ENCODE results near the gene CSE1L.

CSE1L gene

DNA sequence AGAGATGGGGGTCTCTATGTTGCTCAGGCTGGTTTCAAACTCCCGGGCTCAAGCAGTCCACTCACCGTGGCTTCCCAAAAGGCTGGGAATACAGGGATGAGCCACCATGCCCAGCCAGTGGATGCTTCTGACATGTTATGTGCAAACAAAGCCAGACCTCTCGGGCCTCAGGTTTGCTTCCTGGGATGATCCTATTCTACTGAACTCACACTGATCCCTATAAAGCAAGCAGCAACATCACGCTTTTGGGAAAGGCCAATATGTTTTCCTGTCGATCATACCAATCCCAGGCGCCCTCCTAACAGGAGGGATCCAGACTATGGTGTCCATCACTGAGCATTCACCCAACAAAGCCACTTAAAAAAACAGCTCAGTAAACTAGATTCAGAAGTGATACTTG lies 60.2 kb downstream of the CSE1L start:
- no peak for DNase-seq (ENCODE audit: low spot score)
- in situ Hi-C loops (cut with MboI; ENCODE audit: low sequenced_read_pairs, unreplicated experiment), result no loop called here
- no peak for TF ChIP-seq CTCF (IDR thresholded peaks at IDR 0.05; ENCODE audit: borderline replicate concordance, control extremely low read depth, extremely low read depth, insufficient read depth, missing control alignments)

- in situ Hi-C loops (cut with MboI; ENCODE audit: low sequenced_read_pairs, unreplicated experiment), result no loop called here
- no peak for DNase-seq (ENCODE audit: low spot score)
- TF ChIP-seq CTCF (IDR thresholded peaks at IDR 0.05; ENCODE audit: borderline replicate concordance, control extremely low read depth, extremely low read depth, insufficient read depth, missing control alignments), result no peak
These were observed 64.9 kb downstream of the CSE1L start for GRCh38 chr20:49110767-49111694.

DNA sequence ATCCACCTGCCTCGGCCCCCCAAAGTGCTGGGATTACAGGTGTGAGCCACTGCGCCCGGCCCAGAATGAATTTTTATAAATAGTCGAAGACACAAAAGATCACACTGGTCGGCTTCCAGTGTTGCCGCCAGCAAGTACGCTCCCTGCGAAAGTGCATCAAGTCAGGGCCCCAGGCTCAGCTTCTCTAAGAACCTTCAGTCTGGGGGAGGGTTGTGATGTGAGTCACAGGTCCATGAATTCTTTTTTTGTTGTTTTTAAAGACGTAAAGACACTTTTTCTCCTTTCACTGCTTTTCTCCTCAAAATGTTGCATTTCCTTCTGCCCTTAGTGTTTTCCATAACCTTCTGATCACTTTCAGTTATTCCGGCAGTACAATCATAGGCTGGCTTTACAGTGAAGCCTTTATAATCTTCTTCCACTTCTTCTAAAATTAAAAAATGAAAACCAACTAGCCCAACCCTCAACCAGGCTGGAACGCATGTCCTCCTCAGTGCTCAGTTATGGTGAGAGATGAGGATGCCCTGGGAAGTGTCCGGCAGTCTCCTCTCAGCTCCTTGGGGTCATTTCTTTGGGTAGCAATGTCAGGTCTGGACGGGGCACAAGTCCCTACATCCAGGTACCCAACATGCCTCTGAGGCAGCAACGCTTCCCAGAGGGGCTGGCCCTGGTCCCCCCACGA lies 66.6 kb downstream of the CSE1L start:
- in situ Hi-C loops (cut with MboI; ENCODE audit: low sequenced_read_pairs, unreplicated experiment), result no loop called here
- no peak for TF ChIP-seq CTCF (IDR thresholded peaks at IDR 0.05; ENCODE audit: borderline replicate concordance, control extremely low read depth, extremely low read depth, insufficient read depth, missing control alignments)
- no peak for DNase-seq (ENCODE audit: low spot score)

DNA sequence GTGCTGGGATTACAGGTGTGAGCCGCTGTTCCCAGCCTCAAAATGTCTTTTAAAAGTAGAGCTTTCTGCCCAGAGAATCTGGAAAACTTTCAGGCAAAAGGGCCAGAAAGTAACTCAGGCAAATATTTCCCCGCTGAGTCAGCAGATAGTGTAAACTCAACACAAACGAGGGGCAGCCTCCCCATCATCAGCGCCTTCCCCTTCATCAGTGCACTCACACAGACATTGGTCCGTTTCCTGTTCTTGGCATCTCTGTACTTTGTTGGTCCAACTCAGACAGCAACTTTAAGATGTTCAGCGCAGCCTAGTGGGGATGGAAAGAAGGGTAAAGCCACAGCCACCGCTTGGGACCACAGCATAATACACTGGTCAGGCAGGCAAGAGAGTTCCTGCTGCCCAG lies 69.5 kb downstream of the CSE1L start:
- no peak for TF ChIP-seq CTCF (IDR thresholded peaks at IDR 0.05; ENCODE audit: borderline replicate concordance, control extremely low read depth, extremely low read depth, insufficient read depth, missing control alignments)
- in situ Hi-C loops (cut with MboI; ENCODE audit: low sequenced_read_pairs, unreplicated experiment), result no loop called here
- no peak for DNase-seq (ENCODE audit: low spot score)

DNA sequence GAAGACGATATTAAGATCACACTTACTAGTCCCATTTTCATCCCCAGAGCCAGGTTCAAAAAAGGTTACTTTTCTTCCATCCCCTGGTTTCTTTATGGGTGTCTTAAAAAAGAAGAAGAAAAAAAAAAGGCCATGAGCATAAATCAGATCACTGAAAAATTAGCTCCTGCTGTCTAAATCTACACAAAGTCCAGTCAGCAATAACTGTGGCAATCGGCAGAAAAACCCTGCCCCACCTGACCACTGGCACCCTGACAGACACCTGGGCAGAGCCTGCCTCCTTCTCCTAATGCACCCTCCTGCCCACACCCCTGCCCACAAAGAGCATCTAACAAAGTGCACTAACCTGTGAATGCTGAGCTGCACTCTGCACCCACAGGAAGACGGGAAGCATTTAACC lies 72.2 kb downstream of the CSE1L start:
- no peak for TF ChIP-seq CTCF (IDR thresholded peaks at IDR 0.05; ENCODE audit: borderline replicate concordance, control extremely low read depth, extremely low read depth, insufficient read depth, missing control alignments)
- no peak for DNase-seq (ENCODE audit: low spot score)
- in situ Hi-C loops (cut with MboI; ENCODE audit: low sequenced_read_pairs, unreplicated experiment), result no loop called here

DNA sequence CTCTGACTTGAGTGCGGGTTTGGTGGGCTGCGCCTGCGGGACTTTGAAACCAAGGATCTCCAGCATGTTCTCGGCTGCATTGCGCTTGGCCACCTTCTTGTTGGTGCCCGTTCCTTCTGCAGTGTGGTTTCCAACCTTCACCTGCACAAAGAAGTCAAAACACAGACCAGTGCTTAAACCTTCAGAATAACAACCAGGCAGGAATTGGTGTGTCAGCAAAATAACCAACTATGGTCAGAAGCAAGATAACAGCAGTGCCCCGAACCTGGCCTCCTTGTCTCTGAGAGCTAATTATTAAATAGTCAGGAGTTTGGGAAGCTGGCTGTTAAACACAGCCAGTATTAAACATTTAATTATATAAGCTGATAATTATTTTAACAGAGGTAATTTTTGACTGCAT lies 73.9 kb downstream of the CSE1L start:
- in situ Hi-C loops (cut with MboI; ENCODE audit: low sequenced_read_pairs, unreplicated experiment), result no loop called here
- no peak for DNase-seq (ENCODE audit: low spot score)
- TF ChIP-seq CTCF (IDR thresholded peaks at IDR 0.05; ENCODE audit: borderline replicate concordance, control extremely low read depth, extremely low read depth, insufficient read depth, missing control alignments), result no peak

Measured in GM13976 (cell line).